Skeletal muscle tissue (tissue), 4 donors: Measurements from ENCODE around the gene TRPV4. TPM values are rescaled to one million over a fixed set of nuclear protein-coding genes. Genes with fewer than 3 reads are reported as not detected.

Experiments
- H3K27ac ChIP-seq: one replicate; pipeline ENCODE4 v1.7.0; 2013; ENCODE audit warnings: mild to moderate bottlenecking, low read depth, low read length, inconsistent platforms
- H3K27me3 ChIP-seq, 3 donors: one replicate each; pipeline ENCODE4 v1.7.0; 2013; ENCODE audit warnings: low read length in 3 of 3; ENCODE audit not compliant: control insufficient read depth in 3 of 3, insufficient read depth in 3 of 3
- H3K36me3 ChIP-seq, 3 donors: one replicate each; pipeline ENCODE4 v1.7.0; 2013; ENCODE audit warnings: low read length in 3 of 3; ENCODE audit not compliant: control insufficient read depth in 3 of 3, insufficient read depth in 3 of 3
- H3K4me1 ChIP-seq, 3 donors: one replicate each; pipeline ENCODE4 v1.7.0; 2013; ENCODE audit warnings: low read length in 3 of 3, mild to moderate bottlenecking in 3 of 3; ENCODE audit not compliant: control insufficient read depth in 3 of 3, insufficient read depth in 3 of 3
- H3K4me3 ChIP-seq, 3 donors: one replicate each; pipeline ENCODE4 v1.7.0; 2013; ENCODE audit warnings: low read length in 3 of 3
- H3K9ac ChIP-seq, 3 donors: one replicate each; pipeline ENCODE4 v1.7.0; 2013; ENCODE audit warnings: low read length in 3 of 3, mild to moderate bottlenecking in 3 of 3, moderate library complexity in 2 of 3, low read depth in 1 of 3
- H3K9me3 ChIP-seq, 3 donors: one replicate each; pipeline ENCODE4 v1.7.0; 2013; ENCODE audit warnings: low read length in 3 of 3; ENCODE audit not compliant: control insufficient read depth in 3 of 3
- total RNA-seq: library from RNA; depleted of rRNA; stranded (reverse); fragments of >200 nt; gene quantifications from one replicate; pipeline ENCODE4 v1.2.3, GENCODE V29; 2014
- donor health status: Osteomylitis.

Gene TRPV4
- total RNA-seq, 1 donor from 2014 or later: 0.52 TPM

DNA sequence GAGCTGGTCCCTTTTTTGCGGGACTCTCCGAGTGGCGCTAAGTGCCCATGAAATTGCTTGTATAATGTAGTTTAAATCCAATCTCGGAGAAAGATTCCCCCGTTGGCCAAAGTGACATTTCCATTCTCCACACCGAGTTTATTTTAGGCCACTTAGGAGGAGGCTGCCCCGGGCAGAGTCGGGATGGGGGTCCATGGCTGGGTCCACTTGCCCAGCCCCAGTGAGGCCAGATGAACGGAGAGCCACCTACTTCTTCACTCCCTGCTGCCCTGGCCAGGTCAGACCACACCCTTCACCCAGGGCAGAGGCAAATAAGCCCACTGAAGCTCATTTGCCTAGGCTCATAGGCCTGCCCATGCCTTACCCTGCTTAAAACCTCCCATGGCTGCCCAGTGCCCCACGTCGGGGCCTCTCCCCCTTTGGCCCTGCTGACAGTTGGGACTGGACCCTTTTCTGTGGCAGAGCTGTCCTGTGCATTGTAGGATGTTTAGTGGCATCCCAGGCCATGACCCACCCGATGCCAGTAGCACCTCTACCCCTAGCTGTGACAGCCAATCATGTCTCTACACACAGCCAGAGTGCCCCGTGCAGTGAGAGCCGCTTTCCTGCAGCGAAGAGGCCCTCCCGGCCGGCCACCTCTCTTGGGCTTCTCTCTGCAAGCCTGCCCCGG is 68.3 kb downstream of the TRPV4 start:
- Histone ChIP-seq H3K36me3 (peaks cover 0 to 2% (median 0%) of the 10 kb centered on the region in 3 donors), H3K4me3 (no peak overlapping the region), H3K4me1 (peaks cover 0 to 4% (median 2%) of the 10 kb centered on the region in 3 donors), H3K9me3 (peaks cover 0 to 2% (median 0%) of the 10 kb centered on the region in 3 donors), H3K27me3 (no peaks in the 10 kb centered on the region), H3K27ac (no peak overlapping the region), H3K9ac (no peak overlapping the region)

- Histone ChIP-seq H3K36me3 (peaks cover 0 to 2% (median 0%) of the 10 kb centered on the region in 3 donors), H3K4me3 (no peak overlapping the region), H3K4me1 (peaks cover 0 to 4% (median 2%) of the 10 kb centered on the region in 3 donors), H3K27me3 (no peaks in the 10 kb centered on the region), H3K27ac (no peak overlapping the region), H3K9me3 (peaks cover 0 to 2% (median 0%) of the 10 kb centered on the region in 3 donors), H3K9ac (no peak overlapping the region)
These were observed 69.1 kb downstream of the TRPV4 start for GRCh38 chr12:109764123-109764522.

DNA sequence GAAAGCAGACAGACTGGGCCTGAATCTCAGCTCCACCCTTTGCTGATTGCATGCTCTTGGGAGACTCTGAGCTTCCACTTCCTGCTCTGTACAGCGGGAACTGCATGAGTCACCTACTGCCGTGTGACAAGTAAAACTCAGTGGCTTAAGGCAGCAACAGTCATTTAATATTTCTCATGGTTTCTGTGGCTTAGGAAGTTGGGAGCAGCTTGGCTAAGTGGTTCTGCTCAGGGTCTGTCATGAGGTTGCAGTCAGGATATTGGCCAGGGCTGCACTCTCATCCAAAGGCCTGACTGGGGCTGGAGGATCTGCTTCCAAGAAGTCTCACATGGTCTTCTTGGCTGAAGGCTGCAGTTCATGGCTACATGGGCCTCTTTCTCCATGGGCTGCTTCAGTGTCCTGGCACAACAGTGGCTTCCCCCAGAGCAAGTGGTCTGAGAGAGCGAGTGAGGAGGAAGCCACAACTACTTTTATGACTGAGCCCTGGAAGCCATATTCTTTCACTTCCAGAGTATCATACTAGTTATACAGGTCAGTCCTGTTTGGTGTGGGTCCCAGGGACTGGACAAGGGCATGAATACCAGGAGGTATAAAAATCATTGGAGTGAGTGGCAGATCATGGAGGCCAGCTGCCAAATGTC is 69.9 kb downstream of the TRPV4 start:
- Histone ChIP-seq H3K4me3 (no peak overlapping the region), H3K9me3 (peaks cover 0 to 2% (median 0%) of the 10 kb centered on the region in 3 donors), H3K27ac (no peak overlapping the region), H3K36me3 (peaks cover 0 to 2% (median 0%) of the 10 kb centered on the region in 3 donors), H3K4me1 (peaks cover 0 to 4% (median 2%) of the 10 kb centered on the region in 3 donors), H3K27me3 (no peaks in the 10 kb centered on the region), H3K9ac (no peak overlapping the region)

DNA sequence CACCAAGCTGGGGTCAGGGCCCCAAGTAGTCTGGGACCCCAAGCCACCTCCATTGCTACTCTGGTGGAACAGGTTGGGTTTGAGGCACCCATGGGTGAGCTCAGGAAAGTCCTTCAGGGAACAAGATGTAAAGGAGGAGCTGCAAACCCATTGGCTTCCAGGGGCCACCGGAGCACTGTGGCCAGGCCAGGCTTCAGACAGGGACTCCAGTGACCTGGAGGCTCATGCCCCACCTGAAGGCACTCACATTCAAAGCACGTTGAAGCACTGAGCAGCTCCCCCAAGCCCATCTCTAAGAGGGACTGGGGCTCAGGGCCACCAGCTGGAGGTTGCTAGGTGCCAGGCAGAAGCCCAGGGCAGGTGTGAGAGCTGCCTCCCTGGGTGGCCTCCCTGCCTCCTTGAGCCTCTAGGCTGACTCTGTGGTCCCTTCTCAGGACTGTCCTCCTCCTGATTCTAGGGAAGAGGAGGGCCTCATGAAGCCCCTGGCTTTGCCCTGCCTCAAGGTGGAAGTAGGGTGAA is 70.5 kb downstream of the TRPV4 start:
- H3K36me3 ChIP-seq: peaks cover 0 to 2% (median 0%) of the 10 kb centered on the region in 3 donors
- H3K27me3 ChIP-seq: peaks cover 0 to 3% (median 0%) of the 10 kb centered on the region in 3 donors
- H3K9ac ChIP-seq: no peak overlapping the region
- no peak overlapping the region for H3K27ac ChIP-seq
- peaks cover 0 to 2% (median 0%) of the 10 kb centered on the region in 3 donors for H3K9me3 ChIP-seq
- no peak overlapping the region for H3K4me3 ChIP-seq
- peaks cover 0 to 4% (median 2%) of the 10 kb centered on the region in 3 donors for H3K4me1 ChIP-seq

- no peak overlapping the region for H3K4me3 ChIP-seq
- H3K4me1 ChIP-seq: peaks cover 0 to 4% (median 2%) of the 10 kb centered on the region in 3 donors
- H3K9ac ChIP-seq: no peak overlapping the region
- peaks cover 0 to 3% (median 0%) of the 10 kb centered on the region in 3 donors for H3K27me3 ChIP-seq
- H3K36me3 ChIP-seq: peaks cover 0 to 2% (median 0%) of the 10 kb centered on the region in 3 donors
- H3K27ac ChIP-seq: no peak overlapping the region
- H3K9me3 ChIP-seq: peaks cover 0 to 2% (median 0%) of the 10 kb centered on the region in 3 donors
These were observed 71.0 kb downstream of the TRPV4 start for GRCh38 chr12:109762071-109762672.

DNA sequence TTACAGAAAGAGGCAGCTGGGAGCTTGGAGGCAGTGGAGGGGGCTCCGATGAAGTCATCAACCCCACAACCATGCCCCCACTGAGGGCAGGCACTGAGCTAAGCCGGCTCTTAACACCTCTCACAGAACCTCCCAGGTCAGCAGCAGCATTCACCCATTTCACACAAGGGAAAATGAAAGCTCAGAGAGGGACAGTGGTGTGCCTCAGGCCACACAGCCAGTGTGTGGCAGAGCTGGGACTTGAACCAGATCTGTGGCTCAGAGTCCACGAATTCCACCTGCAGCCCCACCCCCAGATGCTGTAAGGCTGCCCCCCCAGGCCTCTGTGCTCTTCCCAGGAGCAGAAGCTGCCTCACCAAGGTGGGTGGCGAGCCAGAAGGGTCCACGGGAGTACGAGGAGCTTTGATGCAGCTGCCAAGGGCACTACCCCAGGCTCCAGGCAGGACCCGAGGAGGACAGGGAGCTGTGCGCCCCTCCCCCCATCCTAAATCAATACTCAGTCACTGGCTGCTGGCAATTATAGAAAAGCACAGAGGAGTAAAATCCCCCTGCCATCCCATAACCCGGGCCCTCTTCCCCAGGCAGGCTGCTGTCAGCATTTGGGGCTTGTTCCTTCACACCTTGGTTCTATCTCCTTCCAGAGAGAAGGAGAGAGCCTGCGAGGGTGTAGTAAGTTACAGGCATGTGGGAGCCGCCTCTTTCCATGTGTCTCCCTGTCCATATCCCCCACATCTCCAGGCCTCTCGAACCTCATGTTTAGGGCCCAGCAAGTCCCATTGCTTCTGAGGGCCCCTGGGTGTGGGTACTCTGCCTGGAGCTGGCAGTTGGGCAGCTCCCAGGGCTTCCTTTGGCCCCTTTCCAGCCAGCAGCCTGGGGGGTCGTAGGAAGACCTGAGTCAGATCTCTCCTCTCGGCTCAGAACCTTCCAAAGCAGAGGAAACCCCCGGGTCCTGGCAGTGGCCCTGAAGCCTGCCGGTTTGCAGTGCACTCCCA is 72.0 kb downstream of the TRPV4 start:
- H3K27ac ChIP-seq: no peak overlapping the region
- no peak overlapping the region for H3K9ac ChIP-seq
- H3K36me3 ChIP-seq: peaks cover 0 to 2% (median 0%) of the 10 kb centered on the region in 3 donors
- peaks cover 0 to 4% (median 2%) of the 10 kb centered on the region in 3 donors for H3K4me1 ChIP-seq
- peaks cover 0 to 3% (median 0%) of the 10 kb centered on the region in 3 donors for H3K27me3 ChIP-seq
- no peak overlapping the region for H3K4me3 ChIP-seq
- peaks cover 0 to 2% (median 0%) of the 10 kb centered on the region in 3 donors for H3K9me3 ChIP-seq

- Histone ChIP-seq H3K9ac (no peak overlapping the region), H3K4me1 (peaks cover 0 to 4% (median 2%) of the 10 kb centered on the region in 3 donors), H3K4me3 (no peak overlapping the region), H3K27me3 (peaks cover 0 to 3% (median 0%) of the 10 kb centered on the region in 3 donors), H3K9me3 (peaks cover 0 to 2% (median 0%) of the 10 kb centered on the region in 3 donors), H3K36me3 (peaks cover 0 to 2% (median 0%) of the 10 kb centered on the region in 3 donors), H3K27ac (no peak overlapping the region)
These were observed 72.9 kb downstream of the TRPV4 start for GRCh38 chr12:109760031-109760929.

- H3K27ac ChIP-seq: no peak overlapping the region
- H3K4me3 ChIP-seq: no peak overlapping the region
- H3K4me1 ChIP-seq: peaks cover 0 to 4% (median 2%) of the 10 kb centered on the region in 3 donors
- H3K27me3 ChIP-seq: peaks cover 0 to 3% (median 0%) of the 10 kb centered on the region in 3 donors
- peaks cover 0 to 2% (median 0%) of the 10 kb centered on the region in 3 donors for H3K36me3 ChIP-seq
- H3K9me3 ChIP-seq: peaks cover 0 to 2% (median 0%) of the 10 kb centered on the region in 3 donors
- no peak overlapping the region for H3K9ac ChIP-seq
These were observed 73.6 kb downstream of the TRPV4 start for GRCh38 chr12:109759595-109759994.
